HG02571 (cell line): ENCODE data around the gene UVRAG.
A peak's percentile ranks its signal among the peaks of the same experiment; 100 is the strongest.
"Not testable (repeated sequence)": the region's sequence is repeated elsewhere in the genome, so short reads cannot be mapped to it uniquely, and the experiment has no call there.

Source experiments
- ATAC-seq: cut with Tn5 transposase; IDR thresholded peaks from one replicate; pipeline ENCODE4 v1.9.1; 2021; ENCODE audit warnings: mild to moderate bottlenecking, moderate library complexity; ENCODE audit not compliant: unreplicated experiment

Gene UVRAG

GRCh38 chr11:75873417-75874221 is 58.6 kb downstream of the UVRAG start:
- peak; percentile 64 for ATAC-seq

GRCh38 chr11:75874684-75875341 is 59.8 kb downstream of the UVRAG start:
- ATAC-seq, result no peak

- ATAC-seq, result not testable (repeated sequence)
Observed at GRCh38 chr11:75877327-75877726, 62.3 kb downstream of the UVRAG start.

GRCh38 chr11:75877931-75878330 is 62.9 kb downstream of the UVRAG start:
- ATAC-seq, result not testable (repeated sequence)

GRCh38 chr11:75878933-75879332 is 63.9 kb downstream of the UVRAG start:
- no peak for ATAC-seq

- ATAC-seq, result no peak
Observed at GRCh38 chr11:75879737-75880136, 64.7 kb downstream of the UVRAG start.

GRCh38 chr11:75880343-75880742 is 65.3 kb downstream of the UVRAG start:
- not testable (repeated sequence) for ATAC-seq

GRCh38 chr11:75884321-75884720 is 69.3 kb downstream of the UVRAG start:
- ATAC-seq, result no peak

- ATAC-seq, result no peak
Observed at GRCh38 chr11:75888416-75888815, 73.4 kb downstream of the UVRAG start.

GRCh38 chr11:75891947-75892739 is 77.1 kb downstream of the UVRAG start:
- no peak for ATAC-seq

GRCh38 chr11:75893251-75893650 is 78.2 kb downstream of the UVRAG start:
- ATAC-seq, result no peak

GRCh38 chr11:75894036-75894585 is 79.1 kb downstream of the UVRAG start:
- ATAC-seq, result no peak

GRCh38 chr11:75896843-75897419 is 81.9 kb downstream of the UVRAG start:
- no peak for ATAC-seq

GRCh38 chr11:75898871-75899270 is 83.9 kb downstream of the UVRAG start:
- ATAC-seq, result no peak

GRCh38 chr11:75899806-75900205 is 84.8 kb downstream of the UVRAG start:
- no peak for ATAC-seq

GRCh38 chr11:75900848-75901247 is 85.8 kb downstream of the UVRAG start:
- no peak for ATAC-seq

- ATAC-seq, result no peak
Observed at GRCh38 chr11:75902631-75903030, 87.6 kb downstream of the UVRAG start.

GRCh38 chr11:75903276-75903675 is 88.3 kb downstream of the UVRAG start:
- no peak for ATAC-seq

- no peak for ATAC-seq
Observed at GRCh38 chr11:75905434-75905833, 90.4 kb downstream of the UVRAG start.

GRCh38 chr11:75907906-75908527 is 93.0 kb downstream of the UVRAG start:
- ATAC-seq, result no peak
